Stimulated activated CD4-positive, alpha-beta T cell treated with anti-CD3 and anti-CD28 coated beads, TNF-alpha, amount 100 ng/mL, for 1 hour (primary cell): ENCODE results near the gene ST14.
"Not testable (repeated sequence)": the region's sequence is repeated elsewhere in the genome, so short reads cannot be mapped to it uniquely, and the experiment has no call there.

Source experiments
- DNase-seq, 3 donors: peaks; one replicate each; pipeline ENCODE4 v3.0.0-alpha.2; 2020; ENCODE audit warnings: low read depth in 3 of 3, low spot score in 1 of 3

Gene ST14

DNA sequence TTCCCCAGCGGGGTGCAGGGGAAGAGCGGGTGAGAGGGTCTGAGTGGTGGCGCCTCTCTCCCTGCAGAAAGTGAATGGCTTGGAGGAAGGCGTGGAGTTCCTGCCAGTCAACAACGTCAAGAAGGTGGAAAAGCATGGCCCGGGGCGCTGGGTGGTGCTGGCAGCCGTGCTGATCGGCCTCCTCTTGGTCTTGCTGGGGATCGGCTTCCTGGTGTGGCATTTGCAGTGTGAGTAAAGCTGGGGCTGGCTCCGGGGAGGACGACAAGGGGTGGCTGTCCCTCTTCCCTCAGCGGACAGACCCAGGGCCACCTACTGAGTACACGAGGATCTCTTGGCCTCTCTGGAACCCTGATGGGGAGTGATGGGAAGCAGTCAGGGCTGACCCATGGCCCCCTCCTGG, 28.5 kb downstream of the ST14 start:
- DNase-seq = no peak

GRCh38 chr11:130188585-130189347, 29.2 kb downstream of the ST14 start:
- no peak for DNase-seq

DNA sequence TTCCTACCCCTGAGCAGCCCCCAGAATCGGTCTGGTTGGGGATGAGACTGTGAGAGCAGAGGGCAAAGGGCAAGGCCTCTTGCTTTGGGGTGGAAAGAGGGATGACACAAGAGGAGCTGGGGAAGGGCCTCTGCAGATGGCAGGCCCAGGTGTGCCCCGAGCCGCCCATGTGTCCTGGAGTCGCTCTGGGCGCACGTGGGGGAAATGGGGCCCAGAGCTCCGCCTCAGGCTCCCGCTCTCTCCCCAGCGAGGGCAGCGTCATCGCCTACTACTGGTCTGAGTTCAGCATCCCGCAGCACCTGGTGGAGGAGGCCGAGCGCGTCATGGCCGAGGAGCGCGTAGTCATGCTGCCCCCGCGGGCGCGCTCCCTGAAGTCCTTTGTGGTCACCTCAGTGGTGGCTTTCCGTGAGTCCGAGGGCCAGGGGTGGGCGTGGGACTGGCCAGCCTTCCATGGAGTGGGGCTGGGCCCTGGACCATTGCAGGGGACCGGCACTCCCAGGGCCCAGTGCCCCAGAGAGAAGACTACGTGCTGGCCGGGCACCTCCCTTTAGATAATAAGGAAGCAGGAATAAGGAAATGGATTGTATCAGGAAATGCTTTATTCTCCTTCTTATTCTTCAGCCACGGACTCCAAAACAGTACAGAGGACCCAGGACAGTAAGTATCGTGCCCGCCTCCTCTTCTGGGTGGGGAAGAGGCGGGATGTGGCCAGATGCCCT, 30.1 kb downstream of the ST14 start:
- no peak for DNase-seq

DNA sequence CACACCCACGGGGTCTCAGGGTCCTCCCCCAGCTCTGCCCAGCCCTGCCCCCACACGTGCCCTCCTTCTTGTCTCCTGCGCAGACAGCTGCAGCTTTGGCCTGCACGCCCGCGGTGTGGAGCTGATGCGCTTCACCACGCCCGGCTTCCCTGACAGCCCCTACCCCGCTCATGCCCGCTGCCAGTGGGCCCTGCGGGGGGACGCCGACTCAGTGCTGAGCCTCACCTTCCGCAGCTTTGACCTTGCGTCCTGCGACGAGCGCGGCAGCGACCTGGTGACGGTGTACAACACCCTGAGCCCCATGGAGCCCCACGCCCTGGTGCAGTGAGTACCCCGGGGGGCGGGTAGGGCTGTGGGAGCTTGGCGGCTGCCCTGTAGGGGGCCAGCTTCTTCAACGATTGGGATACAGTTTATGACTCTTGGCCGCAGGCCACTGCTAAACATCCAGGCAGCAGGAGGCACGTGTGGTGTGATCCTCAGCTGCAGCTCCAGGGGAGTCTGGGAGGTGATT, 30.8 kb downstream of the ST14 start:
- DNase-seq = no peak

DNA sequence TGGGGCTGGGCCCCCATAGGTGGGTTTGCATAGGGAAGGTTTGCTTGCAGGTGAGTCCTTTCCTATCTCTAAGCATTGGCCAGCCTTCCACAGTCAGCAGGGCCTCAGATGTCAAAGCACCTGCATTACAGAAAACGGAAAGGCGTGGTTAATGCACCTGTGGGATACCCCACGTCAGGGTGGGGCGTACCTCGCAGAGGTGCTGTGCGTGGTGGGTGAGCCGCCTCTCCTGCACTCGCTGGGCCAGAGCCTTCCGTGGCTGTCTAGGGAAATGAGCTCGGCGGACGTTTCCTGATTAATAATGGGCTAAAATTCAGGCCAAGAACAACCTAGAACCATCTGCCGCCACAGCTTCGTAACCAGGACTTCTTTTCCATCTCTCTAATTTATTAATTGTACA, 32.3 kb downstream of the ST14 start:
- no peak for DNase-seq

DNA sequence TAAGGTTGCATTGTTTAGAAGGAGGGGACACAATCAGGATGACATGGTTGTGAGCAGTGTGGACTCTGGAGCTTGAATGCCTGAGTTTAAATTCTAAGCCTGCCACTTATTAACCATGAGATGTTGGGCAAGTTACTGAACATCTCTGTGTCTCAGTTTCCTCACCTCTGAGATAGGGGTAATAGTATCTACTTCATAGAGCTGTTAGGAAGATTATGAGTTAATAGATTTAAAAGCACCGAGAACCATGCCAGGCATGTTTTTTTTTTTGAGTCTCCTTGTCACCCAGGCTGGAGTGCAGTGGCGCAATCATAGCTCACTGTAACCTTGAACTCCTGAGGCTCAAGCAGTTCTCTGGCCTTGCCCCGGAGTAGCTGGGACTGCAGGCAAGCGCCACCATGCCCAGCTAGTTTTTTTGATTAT, 33.3 kb downstream of the ST14 start:
- no peak for DNase-seq

DNA sequence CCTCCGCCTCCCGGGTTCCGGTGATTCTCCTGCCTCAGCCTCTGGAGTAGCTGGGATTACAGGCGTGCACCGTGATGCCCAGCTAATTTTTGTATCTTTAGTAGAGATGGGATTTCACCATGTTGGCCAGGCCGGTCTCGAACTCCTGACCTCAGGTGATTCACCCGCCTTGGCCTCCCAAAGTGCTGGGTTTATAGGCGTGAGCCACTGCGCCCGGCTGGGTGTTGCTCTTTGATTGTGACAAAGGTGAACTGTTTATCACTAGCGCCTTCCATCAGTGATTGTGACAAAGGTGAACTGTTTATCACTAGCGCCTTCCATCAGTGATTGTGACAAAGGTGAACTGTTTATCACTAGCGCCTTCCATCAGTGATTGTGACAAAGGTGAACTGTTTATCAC, 34.0 kb downstream of the ST14 start:
- DNase-seq = not testable (repeated sequence)

GRCh38 chr11:130194241-130195023, 34.9 kb downstream of the ST14 start:
- DNase-seq = no peak

DNA sequence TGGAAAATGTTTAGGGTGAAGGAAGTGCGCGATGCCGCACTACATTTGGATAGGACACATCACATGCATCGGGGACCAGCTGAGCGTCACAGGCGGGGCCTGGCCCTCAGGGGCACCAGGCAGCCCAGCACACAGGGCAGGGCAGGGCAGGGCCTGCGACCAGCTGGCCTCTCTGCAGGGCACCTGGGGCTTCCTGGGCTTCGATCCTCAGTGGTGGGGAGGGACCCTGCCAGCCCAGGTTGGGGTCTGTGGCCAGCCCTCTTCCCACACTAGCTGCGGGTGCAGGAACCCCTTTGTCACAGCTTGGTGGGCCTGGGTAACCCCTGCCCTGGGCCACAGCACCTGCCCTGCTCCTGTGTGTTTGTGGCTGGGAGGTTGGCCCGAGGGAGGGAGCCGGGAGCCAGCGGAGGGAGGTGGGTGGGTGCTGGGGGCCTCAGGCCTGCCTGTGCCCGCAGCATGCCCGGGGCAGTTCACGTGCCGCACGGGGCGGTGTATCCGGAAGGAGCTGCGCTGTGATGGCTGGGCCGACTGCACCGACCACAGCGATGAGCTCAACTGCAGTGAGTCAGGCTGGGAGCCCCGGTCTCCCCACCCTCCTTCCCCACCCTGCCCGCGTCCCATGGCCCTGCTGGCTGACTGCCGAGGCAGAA, 37.9 kb downstream of the ST14 start:
- no peak for DNase-seq

- no peak for DNase-seq
These were observed 38.7 kb downstream of the ST14 start for GRCh38 chr11:130198292-130198691.

GRCh38 chr11:130198964-130199363, 39.4 kb downstream of the ST14 start:
- no peak for DNase-seq

- no peak for DNase-seq
These were observed 40.2 kb downstream of the ST14 start for GRCh38 chr11:130199792-130200191.

DNA sequence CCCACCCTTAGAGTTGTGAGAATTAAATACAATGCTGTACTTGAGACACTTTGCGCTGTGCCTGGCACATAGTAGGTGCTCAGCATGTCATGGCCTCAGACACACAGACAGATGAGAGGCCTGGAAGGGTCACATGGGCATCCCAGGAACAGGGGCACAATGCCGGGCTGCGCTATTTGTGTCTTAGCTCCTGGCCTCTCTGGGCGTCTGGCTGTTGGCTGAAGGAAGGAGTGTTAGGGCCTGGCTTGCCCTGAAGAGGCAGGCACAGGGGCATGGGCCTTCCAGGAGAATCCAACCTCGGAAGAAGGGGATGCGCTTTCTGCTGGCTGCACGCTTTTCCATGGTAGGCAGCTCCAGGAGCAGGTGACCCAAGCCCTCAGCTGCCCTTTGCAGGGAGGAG, 41.4 kb downstream of the ST14 start:
- no peak for DNase-seq

DNA sequence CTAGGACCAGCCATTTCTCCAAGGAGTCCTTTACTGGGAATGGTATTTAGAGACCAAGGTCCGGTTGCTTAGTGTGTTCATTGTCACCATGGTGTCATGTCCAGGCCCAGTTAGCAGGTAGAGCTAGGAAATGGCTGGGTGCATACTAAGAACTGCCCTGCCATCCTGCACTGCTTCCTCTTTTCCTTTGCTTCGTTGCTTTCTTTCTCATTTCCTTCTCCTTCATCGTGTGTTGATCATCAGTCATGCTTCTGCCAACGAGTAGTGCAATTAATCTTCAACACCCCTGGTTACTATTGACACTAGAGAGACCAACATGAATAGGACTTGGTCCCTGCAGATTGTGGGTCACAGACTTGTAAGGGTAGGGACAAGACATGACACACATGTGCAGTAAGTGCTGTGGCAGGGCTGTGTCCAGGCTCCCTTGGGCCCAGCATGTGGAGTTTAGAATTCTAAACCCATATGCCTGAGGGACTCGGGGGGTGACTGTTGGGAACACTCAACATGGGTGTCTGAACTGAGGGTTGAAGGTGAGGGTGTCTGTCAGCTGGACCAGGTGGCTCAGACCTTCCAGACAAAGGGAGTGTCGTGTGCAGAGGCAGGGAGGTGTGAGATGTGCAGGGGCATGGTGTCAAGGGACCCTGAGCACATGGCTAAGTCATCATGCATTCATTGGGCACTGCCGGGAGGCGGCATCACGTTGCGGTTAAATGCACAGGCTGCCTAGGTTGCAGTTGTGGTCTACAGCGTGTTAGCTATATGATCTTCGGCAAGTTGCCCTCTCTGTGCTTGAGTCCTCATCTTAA, 42.6 kb downstream of the ST14 start:
- no peak for DNase-seq

GRCh38 chr11:130202818-130203689, 43.5 kb downstream of the ST14 start:
- no peak for DNase-seq

DNA sequence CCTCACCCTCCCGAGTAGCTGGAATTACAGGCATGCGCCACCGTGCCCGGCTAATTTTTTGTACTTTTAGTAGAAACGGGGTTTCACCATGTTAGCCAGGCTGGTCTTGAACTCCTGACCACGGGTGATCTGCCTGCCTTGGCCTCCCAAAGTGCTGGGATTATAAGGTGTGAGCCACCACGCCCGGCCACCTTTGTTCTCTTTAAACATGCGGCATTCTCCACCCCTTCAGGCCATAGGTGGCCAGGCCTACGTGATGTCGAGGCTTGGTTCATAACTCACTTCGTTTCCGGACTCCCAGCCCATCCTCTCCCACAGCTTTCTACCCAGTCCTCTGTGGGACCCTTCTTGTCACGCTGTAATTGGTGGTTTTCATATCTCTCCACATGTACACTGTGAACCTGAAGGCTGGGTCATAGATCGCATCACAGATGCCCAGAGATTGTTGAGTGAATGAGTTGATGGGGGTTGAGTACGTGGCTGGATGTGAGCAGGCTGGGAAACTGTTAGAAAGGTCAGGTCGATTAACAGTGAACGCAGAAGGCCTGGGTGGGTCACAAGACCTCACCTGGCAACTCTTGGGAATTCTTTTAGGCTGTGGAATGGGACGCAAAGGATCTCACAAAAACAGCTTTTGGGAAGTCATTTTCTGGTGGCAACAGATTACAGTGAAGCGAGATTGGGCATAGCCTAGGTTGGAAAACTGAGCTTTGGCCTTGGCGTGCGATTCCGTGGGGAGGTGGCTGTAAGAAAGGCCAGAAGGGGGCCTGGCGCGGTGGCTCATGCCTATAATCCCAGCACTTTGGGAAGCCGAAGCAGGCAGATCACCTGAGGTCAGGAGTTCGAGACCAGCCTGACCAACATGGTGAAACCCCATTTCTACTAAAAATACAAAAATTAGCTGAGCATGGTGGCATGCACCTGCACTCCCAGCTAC, 44.5 kb downstream of the ST14 start:
- no peak for DNase-seq

GRCh38 chr11:130204703-130205095, 45.1 kb downstream of the ST14 start:
- no peak for DNase-seq

- DNase-seq = no peak
These were observed 46.6 kb downstream of the ST14 start for GRCh38 chr11:130206141-130206540.
